DND-41 (cell line): ENCODE data around the gene SLC25A6.

ENCODE experiments used
- ATAC-seq: fragments of 200-7000 bp; cut with Tn5 transposase; 3 replicates; pipeline ENCODE4 v1.9.1; 2021; ENCODE audit warnings: low read depth; ENCODE audit not compliant: insufficient read depth
- DNase-seq: peaks from one replicate; pipeline ENCODE4 v3.0.0-alpha.2; 2020
- H2AFZ ChIP-seq: 2 replicates; pipeline ENCODE4 v1.6.0; 2012; ENCODE audit warnings: low read depth, low read length
- H3K27ac ChIP-seq: 2 replicates; pipeline ENCODE4 v1.5.1; 2012; ENCODE audit warnings: low read length, inconsistent platforms
- H3K27me3 ChIP-seq: fragments of 200-600 bp; sonication (generic); 2 replicates; pipeline ENCODE4 v1.6.0; 2012; ENCODE audit warnings: low read length, mild to moderate bottlenecking, inconsistent platforms; ENCODE audit not compliant: insufficient read depth, poor library complexity
- H3K36me3 ChIP-seq: 2 replicates; pipeline ENCODE4 v1.5.1; 2012; ENCODE audit warnings: low read length, inconsistent platforms; ENCODE audit not compliant: insufficient read depth
- H3K4me1 ChIP-seq: 2 replicates; pipeline ENCODE4 v1.5.1; 2012; ENCODE audit warnings: mild to moderate bottlenecking, low read length; ENCODE audit not compliant: insufficient read depth
- H3K4me2 ChIP-seq: 2 replicates; pipeline ENCODE4 v1.6.0; 2012; ENCODE audit warnings: mild to moderate bottlenecking, moderate library complexity, low read length, inconsistent platforms; ENCODE audit not compliant: insufficient read depth
- H3K4me3 ChIP-seq, 2 experiments: fragments of 200-600 bp in 1 of 2; shearing (Covaris generic) in 1 of 2; 2 replicates each; pipeline ENCODE4 v1.5.1; 2012 to 2016; ENCODE audit warnings: inconsistent platforms in 2 of 2, low read length in 2 of 2, mild to moderate bottlenecking in 2 of 2, low read depth in 1 of 2, moderate library complexity in 1 of 2
- H3K79me2 ChIP-seq: 2 replicates; pipeline ENCODE4 v1.6.0; 2012; ENCODE audit warnings: low read length, inconsistent platforms; ENCODE audit not compliant: insufficient read depth
- H3K9ac ChIP-seq: 2 replicates; pipeline ENCODE4 v1.6.0; 2012; ENCODE audit warnings: low read depth, mild to moderate bottlenecking, inconsistent platforms, low read length, moderate library complexity
- H3K9me3 ChIP-seq: 2 replicates; pipeline ENCODE4 v1.5.1; 2012; ENCODE audit warnings: low read length, moderate library complexity, mild to moderate bottlenecking, inconsistent platforms; ENCODE audit not compliant: insufficient read depth, severe bottlenecking
- H4K20me1 ChIP-seq: 2 replicates; pipeline ENCODE4 v1.6.0; 2012; ENCODE audit warnings: low read length; ENCODE audit not compliant: insufficient read depth
- CTCF ChIP-seq: IDR thresholded peaks from 2 replicates; pipeline ENCODE4 v1.5.1; 2012; ENCODE audit warnings: borderline replicate concordance, low read length, moderate library complexity, mild to moderate bottlenecking; ENCODE audit not compliant: poor library complexity, severe bottlenecking; ENCODE audit errors: extremely low read depth
- EZH2 ChIP-seq: IDR thresholded peaks from 3 replicates; pipeline ENCODE4 v1.6.1; 2012; ENCODE audit warnings: borderline replicate concordance, low read depth, mild to moderate bottlenecking, moderate library complexity, low read length, inconsistent platforms; ENCODE audit not compliant: severe bottlenecking

Gene SLC25A6

GRCh38 chrX:1358793-1359476, 33.0 kb downstream of the SLC25A6 start:
- TF ChIP-seq CTCF, result no peak
- TF ChIP-seq EZH2, result no peak
- Histone ChIP-seq H3K9ac (no peak overlapping the region), H3K79me2 (no peaks in the 10 kb centered on the region), H3K27me3 (no peaks in the 10 kb centered on the region), H3K27ac (no peak overlapping the region), H3K4me1 (no peaks in the 10 kb centered on the region), H3K36me3 (no peaks in the 10 kb centered on the region), H2AFZ (no peak overlapping the region), H3K4me2 (no peak overlapping the region), H3K4me3 (no peak overlapping the region), H4K20me1 (no peaks in the 10 kb centered on the region), H3K9me3 (no peaks in the 10 kb centered on the region)
- ATAC-seq, result 0 out of 3 replicates have a peak, but pooled peaks have one; percentile 15
- DNase-seq, result no peak

GRCh38 chrX:1357993-1358392, 33.9 kb downstream of the SLC25A6 start:
- Histone ChIP-seq H3K36me3 (no peaks in the 10 kb centered on the region), H3K4me3 (no peak overlapping the region), H3K4me1 (no peaks in the 10 kb centered on the region), H3K27ac (no peak overlapping the region), H4K20me1 (no peaks in the 10 kb centered on the region), H2AFZ (no peak overlapping the region), H3K9ac (no peak overlapping the region), H3K27me3 (no peaks in the 10 kb centered on the region), H3K4me2 (no peak overlapping the region), H3K79me2 (no peaks in the 10 kb centered on the region), H3K9me3 (no peaks in the 10 kb centered on the region)
- DNase-seq (no peak), ATAC-seq (no peak)
- TF ChIP-seq CTCF (no peak), EZH2 (no peak)

GRCh38 chrX:1355131-1356046, 36.5 kb downstream of the SLC25A6 start:
- Histone ChIP-seq H3K4me1 (no peaks in the 10 kb centered on the region), H3K27me3 (no peaks in the 10 kb centered on the region), H2AFZ (no peak overlapping the region), H3K79me2 (no peaks in the 10 kb centered on the region), H3K27ac (no peak overlapping the region; the same call in 1 of the 2 replicates), H3K9me3 (no peaks in the 10 kb centered on the region), H3K4me2 (no peak overlapping the region), H3K36me3 (no peaks in the 10 kb centered on the region), H4K20me1 (no peaks in the 10 kb centered on the region), H3K4me3 (no peak overlapping the region), H3K9ac (no peak overlapping the region)
- TF ChIP-seq CTCF (no peak), EZH2 (no peak)
- peak; percentile 58 for ATAC-seq
- DNase-seq, result peak; percentile 25
